Kidney epithelial cell (primary cell): ENCODE measurements around the gene UBASH3A. TPM values are rescaled to one million over a fixed set of nuclear protein-coding genes. Genes with fewer than 3 reads are reported as not detected.

ENCODE experiments used
- DNase-seq: peaks from one replicate; pipeline ENCODE4 v3.0.0-alpha.2; 2010; ENCODE audit warnings: low read depth
- H3K27me3 ChIP-seq: 2 replicates; pipeline ENCODE4 v1.6.0; 2011; ENCODE audit warnings: low read length; ENCODE audit not compliant: control insufficient read depth, insufficient read depth
- H3K36me3 ChIP-seq: 2 replicates; pipeline ENCODE4 v1.5.1; 2011; ENCODE audit warnings: low read length; ENCODE audit not compliant: control insufficient read depth, insufficient read depth
- H3K4me3 ChIP-seq: 2 replicates; pipeline ENCODE4 v1.5.1; 2011; ENCODE audit warnings: low read depth, mild to moderate bottlenecking, control low read depth, low read length
- total RNA-seq: library from RNA; depleted of rRNA; stranded (reverse); fragments of >200 nt; gene quantifications from 2 replicates; pipeline ENCODE4 v1.2.3, GENCODE V29; 2015
- TF ChIP-seq, protein P1 (sequence below): IDR thresholded peaks from 2 replicates; pipeline ENCODE4 v1.5.1; 2011; ENCODE audit warnings: mild to moderate bottlenecking, moderate library complexity, low read length, control low read depth, inconsistent platforms; ENCODE audit not compliant: insufficient read depth, poor library complexity, severe bottlenecking

UBASH3A gene
- total RNA-seq, 1 donor from 2014 or later: not detected

DNA sequence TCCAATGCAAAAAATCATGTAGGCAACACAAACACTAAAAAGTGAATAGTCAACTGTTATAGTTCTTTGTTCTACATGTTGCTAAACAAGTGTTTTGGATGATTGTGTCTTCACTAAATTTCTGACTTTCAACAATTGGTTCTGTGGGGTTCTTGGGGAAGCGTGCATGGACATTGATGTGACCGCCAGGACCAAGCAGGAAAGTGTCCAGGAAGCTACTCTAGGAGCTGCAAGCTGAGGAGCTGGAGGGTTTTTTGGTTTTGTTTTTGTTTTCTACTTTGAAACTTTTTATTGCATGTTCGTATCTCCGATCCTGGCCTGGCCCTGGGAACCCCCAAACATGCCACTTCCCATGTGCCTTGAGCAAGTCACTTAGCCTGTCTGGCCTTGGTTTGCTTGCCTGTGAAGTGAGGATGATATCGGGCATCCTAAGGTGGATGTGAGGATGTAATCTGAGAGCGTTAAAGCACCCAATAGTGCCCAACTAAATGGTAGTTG is 15.8 kb upstream of the UBASH3A start:
- TF ChIP-seq, protein P1, sequence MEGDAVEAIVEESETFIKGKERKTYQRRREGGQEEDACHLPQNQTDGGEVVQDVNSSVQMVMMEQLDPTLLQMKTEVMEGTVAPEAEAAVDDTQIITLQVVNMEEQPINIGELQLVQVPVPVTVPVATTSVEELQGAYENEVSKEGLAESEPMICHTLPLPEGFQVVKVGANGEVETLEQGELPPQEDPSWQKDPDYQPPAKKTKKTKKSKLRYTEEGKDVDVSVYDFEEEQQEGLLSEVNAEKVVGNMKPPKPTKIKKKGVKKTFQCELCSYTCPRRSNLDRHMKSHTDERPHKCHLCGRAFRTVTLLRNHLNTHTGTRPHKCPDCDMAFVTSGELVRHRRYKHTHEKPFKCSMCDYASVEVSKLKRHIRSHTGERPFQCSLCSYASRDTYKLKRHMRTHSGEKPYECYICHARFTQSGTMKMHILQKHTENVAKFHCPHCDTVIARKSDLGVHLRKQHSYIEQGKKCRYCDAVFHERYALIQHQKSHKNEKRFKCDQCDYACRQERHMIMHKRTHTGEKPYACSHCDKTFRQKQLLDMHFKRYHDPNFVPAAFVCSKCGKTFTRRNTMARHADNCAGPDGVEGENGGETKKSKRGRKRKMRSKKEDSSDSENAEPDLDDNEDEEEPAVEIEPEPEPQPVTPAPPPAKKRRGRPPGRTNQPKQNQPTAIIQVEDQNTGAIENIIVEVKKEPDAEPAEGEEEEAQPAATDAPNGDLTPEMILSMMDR: no peak

DNA sequence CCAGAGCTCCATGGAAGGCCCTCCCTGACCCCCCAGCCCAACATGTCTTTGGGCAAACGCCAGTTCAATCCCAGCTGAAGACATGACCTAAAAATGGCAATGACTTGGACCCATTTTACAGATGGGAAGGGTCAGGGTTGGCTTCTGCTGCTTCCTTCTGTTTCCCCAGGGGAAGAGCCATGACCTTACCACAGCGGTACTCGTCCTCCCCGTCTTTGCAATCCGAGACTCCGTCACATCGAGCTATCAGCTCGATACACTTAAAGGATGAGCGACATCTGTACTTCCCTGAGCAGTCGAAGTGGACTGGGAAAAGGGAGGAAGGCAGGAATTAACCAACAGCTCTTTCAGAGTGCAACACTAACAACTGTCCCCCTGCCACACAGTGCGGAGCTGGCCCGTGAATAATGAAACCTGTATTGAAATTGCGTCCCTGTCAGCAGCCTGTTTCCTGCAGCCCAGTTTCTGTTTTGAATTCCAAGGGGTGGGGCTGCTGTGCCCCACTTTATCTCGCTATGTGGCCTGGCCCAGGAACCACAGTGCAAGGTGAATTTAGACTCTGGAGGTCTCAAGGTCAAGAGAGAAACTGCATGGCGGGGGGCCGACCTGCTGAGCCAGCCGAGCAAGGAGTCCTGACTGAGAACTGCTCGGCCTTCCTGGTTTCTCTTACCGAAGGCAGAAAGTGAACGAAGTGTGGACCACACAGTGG is 14.8 kb upstream of the UBASH3A start:
- TF ChIP-seq, protein P1: no peak
- Histone ChIP-seq H3K27me3 (no peaks in the 10 kb centered on the region), H3K36me3 (no peaks in the 10 kb centered on the region), H3K4me3 (no peak overlapping the region)
- DNase-seq: no peak

More for the DNA sequence above, 15.8 kb upstream of the UBASH3A start:
- no peak overlapping the region for H3K4me3 ChIP-seq
- no peaks in the 10 kb centered on the region for H3K27me3 ChIP-seq
- DNase-seq: no peak
- H3K36me3 ChIP-seq: no peaks in the 10 kb centered on the region

DNA sequence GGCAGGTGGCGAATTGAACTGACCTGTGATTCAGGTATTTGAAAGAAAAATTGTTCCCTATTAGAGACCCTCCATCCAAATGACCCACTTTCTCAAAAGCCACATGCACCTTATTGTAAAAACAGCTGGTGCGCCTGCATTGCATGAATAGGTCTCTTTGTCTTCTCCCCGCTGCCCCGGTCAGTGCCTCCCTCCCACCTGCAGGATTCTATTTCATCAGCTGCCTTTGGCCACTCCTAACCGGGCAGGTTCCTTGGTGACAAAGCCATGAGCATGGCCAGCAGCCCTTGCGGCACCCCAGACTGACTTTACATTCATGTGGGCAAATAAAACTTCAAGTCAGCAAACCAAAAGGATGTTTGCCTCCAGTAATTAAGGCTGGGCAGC is 14.3 kb upstream of the UBASH3A start:
- Histone ChIP-seq H3K4me3 (no peak overlapping the region), H3K27me3 (no peaks in the 10 kb centered on the region), H3K36me3 (no peaks in the 10 kb centered on the region)
- DNase-seq: no peak
- TF ChIP-seq, protein P1: no peak

DNA sequence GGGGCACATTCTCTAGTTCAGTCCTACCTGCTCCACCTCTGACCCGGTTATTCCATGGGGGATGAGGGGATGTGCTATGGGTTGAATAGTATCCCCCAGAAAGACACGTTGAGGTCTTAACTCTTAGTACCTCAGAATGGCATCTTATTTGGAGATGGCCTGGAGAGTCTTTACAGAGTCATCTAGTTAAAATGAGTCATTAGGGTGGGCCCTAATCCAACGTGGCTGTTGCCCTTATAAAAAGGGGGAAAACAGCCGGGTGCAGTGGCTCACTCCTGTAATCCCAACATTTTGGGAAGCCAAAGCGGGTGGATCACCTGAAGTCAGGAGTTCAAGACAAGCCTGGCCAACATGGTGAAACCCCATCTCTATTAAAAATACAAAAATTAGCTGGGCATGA is 13.5 kb upstream of the UBASH3A start:
- H3K36me3 ChIP-seq: no peaks in the 10 kb centered on the region

DNA sequence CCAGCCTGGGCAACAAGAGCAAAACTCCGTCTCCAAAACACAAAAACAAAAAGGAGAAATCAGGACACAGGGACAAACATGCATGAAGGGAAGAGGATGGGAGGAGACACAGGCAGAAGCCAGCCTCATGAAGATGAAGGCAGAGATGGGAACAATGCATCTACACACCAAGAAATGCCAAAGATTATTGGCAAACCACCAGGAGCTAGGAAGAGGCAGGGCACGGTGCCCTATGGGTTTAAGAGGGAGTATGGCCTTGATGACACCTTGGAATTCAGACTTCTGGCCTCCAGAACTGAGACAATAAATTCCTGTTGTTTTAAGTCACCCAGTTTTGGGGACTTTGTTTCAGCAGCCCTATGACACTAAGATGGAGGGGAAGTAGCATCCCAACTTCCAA is 13.0 kb upstream of the UBASH3A start:
- DNase-seq: no peak
- Histone ChIP-seq H3K36me3 (no peaks in the 10 kb centered on the region), H3K4me3 (no peak overlapping the region), H3K27me3 (no peaks in the 10 kb centered on the region)
- TF ChIP-seq, protein P1: no peak

More for the DNA sequence above, 13.5 kb upstream of the UBASH3A start:
- no peaks in the 10 kb centered on the region for H3K27me3 ChIP-seq
- H3K4me3 ChIP-seq: no peak overlapping the region
- TF ChIP-seq, protein P1: no peak
- DNase-seq: no peak

DNA sequence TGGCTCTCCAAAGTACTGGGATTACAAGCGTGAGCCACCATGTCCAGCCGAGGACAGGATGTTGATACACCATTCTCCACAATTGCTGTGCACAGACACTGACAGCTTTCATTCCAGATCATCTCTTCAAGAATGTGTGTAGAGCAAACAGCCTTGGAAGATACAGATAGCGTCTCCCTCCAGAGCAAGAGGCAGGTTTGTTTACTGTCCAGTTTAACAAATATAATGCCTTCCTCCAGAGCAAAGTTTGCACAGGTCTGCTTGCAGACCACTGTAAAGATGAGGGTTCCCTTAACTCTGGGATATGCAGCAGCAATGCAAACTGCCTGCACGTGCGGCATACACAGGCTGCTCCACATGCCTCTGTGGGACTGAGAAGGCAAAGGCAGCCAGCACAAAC is 12.4 kb upstream of the UBASH3A start:
- Histone ChIP-seq H3K36me3 (no peaks in the 10 kb centered on the region), H3K27me3 (no peaks in the 10 kb centered on the region), H3K4me3 (no peak overlapping the region)
- no peak for DNase-seq
- TF ChIP-seq, protein P1: no peak
